B cell (primary cell): Measurements from ENCODE around the gene HOXA3. TPM values are rescaled to one million over a fixed set of nuclear protein-coding genes. Genes with fewer than 3 reads are reported as not detected.

Experiments used
- ATAC-seq: fragments of 200-7000 bp; cut with Tn5 transposase; one replicate; pipeline ENCODE4 v1.10.0; 2021; ENCODE audit warnings: low read depth, mild to moderate bottlenecking, moderate number of reproducible peaks, moderate library complexity
- CTCF ChIA-PET: fragments of 350-600 bp; sonication (Branson Sonifier 250); formaldehyde crosslinking; loops from one replicate; lab custom pipeline; 2021; ENCODE audit warnings: antibody characterized with exemption, inconsistent platforms; lab: Charles Lee
- POLR2A ChIA-PET: fragments of 350-600 bp; sonication (Branson Sonifier 250); formaldehyde crosslinking; loops from one replicate; lab custom pipeline; 2021; ENCODE audit warnings: antibody characterized with exemption; lab: Charles Lee
- DNase-seq: peaks from one replicate; pipeline ENCODE4 v3.0.0; 2013
- H2AFZ ChIP-seq: 2 replicates; pipeline ENCODE4 v1.6.1; 2012; ENCODE audit warnings: mild to moderate bottlenecking, low read depth, low read length; ENCODE audit not compliant: insufficient read depth, poor library complexity, severe bottlenecking
- H3K27ac ChIP-seq, 2 donors: 1 replicate in 1 of 2; 2 replicates in 1 of 2; pipeline ENCODE4 v1.5.1; 2012 to 2013; ENCODE audit warnings: low read length in 2 of 2, mild to moderate bottlenecking in 2 of 2, moderate library complexity in 1 of 2
- H3K27me3 ChIP-seq, 4 experiments: fragments of 200-600 bp in 1 of 4; sonication (generic) in 1 of 4; replicated peaks in 1 of 4; 1 replicate in 2 of 4; 2 replicates in 2 of 4; pipeline versions ENCODE4 v1.6.1 to v1.7.0; 2013 to 2016; ENCODE audit warnings: low read length in 3 of 4, mild to moderate bottlenecking in 2 of 4, mixed read lengths in 1 of 4, moderate library complexity in 1 of 4; ENCODE audit not compliant: insufficient read depth in 4 of 4, control insufficient read depth in 3 of 4; ENCODE audit errors: control extremely low read depth in 1 of 4
- H3K36me3 ChIP-seq, 2 experiments: replicated peaks in 1 of 2; 1 replicate in 1 of 2; 2 replicates in 1 of 2; pipeline versions ENCODE4 v1.6.1 to v1.7.1; 2013; ENCODE audit warnings: low read length in 1 of 2; ENCODE audit not compliant: insufficient read depth in 2 of 2, control insufficient read depth in 1 of 2; ENCODE audit errors: control extremely low read depth in 1 of 2, extremely low read depth in 1 of 2
- H3K4me1 ChIP-seq, 2 donors: fragments of 200-600 bp in 1 of 2; sonication (generic) in 1 of 2; 1 replicate in 1 of 2; 2 replicates in 1 of 2; pipeline versions ENCODE4 v1.5.1 to v1.6.1; 2013 to 2017; ENCODE audit warnings: low read length in 2 of 2; ENCODE audit not compliant: control insufficient read depth in 2 of 2, insufficient read depth in 2 of 2
- H3K4me2 ChIP-seq: replicated peaks from 2 replicates; pipeline ENCODE3; 2012; ENCODE audit warnings: mild to moderate bottlenecking, low read depth, low read length; ENCODE audit not compliant: poor library complexity, severe bottlenecking
- H3K4me3 ChIP-seq, 5 experiments: fragments of 200-600 bp in 1 of 5; sonication (generic) in 1 of 5; 1 replicate in 3 of 5; 2 replicates in 2 of 5; pipeline versions ENCODE4 v1.5.1 to v1.7.0; 2011 to 2016; ENCODE audit warnings: low read length in 4 of 5, mild to moderate bottlenecking in 4 of 5, low read depth in 2 of 5, control low read depth in 1 of 5, moderate library complexity in 1 of 5; ENCODE audit not compliant: insufficient read depth in 1 of 5; ENCODE audit errors: control extremely low read depth in 1 of 5, extremely low read depth in 1 of 5
- H3K79me2 ChIP-seq: fragments of 200-600 bp; sonication (generic); one replicate; pipeline ENCODE4 v1.6.0; 2016; ENCODE audit warnings: low read length; ENCODE audit not compliant: control insufficient read depth, insufficient read depth
- H3K9ac ChIP-seq: fragments of 200-600 bp; sonication (generic); 2 replicates; pipeline ENCODE4 v1.6.1; 2017; ENCODE audit warnings: mild to moderate bottlenecking, low read length, moderate library complexity
- H3K9me3 ChIP-seq, 3 donors: one replicate each; pipeline versions ENCODE4 v1.6.1 to v1.7.1; 2013; ENCODE audit warnings: low read length in 2 of 3; ENCODE audit not compliant: control insufficient read depth in 2 of 3, insufficient read depth in 1 of 3; ENCODE audit errors: control extremely low read depth in 1 of 3
- H4K20me1 ChIP-seq: 2 replicates; pipeline ENCODE4 v1.6.0; 2012; ENCODE audit warnings: mild to moderate bottlenecking, low read length; ENCODE audit not compliant: insufficient read depth, control insufficient read depth, poor library complexity, severe bottlenecking
- H3K27ac Mint-ChIP-seq: one replicate; pipeline ENCODE4 v1.8.0; 2021; ENCODE audit warnings: mixed read lengths
- H3K27me3 Mint-ChIP-seq: one replicate; pipeline ENCODE4 v1.8.0; 2021; ENCODE audit warnings: mixed read lengths
- H3K4me1 Mint-ChIP-seq: one replicate; pipeline ENCODE4 v1.8.0; 2021; ENCODE audit warnings: mixed read lengths
- H3K4me3 Mint-ChIP-seq: one replicate; pipeline ENCODE4 v1.8.0; 2021; ENCODE audit warnings: mixed read lengths
- H3K9me3 Mint-ChIP-seq: one replicate; pipeline ENCODE4 v1.8.0; 2022; ENCODE audit warnings: mixed read lengths; ENCODE audit not compliant: insufficient read depth
- EZH2 ChIP-seq: IDR thresholded peaks from 2 replicates; pipeline ENCODE4 v1.6.1; 2012; ENCODE audit warnings: borderline replicate concordance, low read depth, mild to moderate bottlenecking, moderate library complexity, low read length; ENCODE audit not compliant: insufficient read depth, poor library complexity, severe bottlenecking
- WGBS: methylation state at CpG from one replicate; pipeline ENCODE4 v1.1.5; 2013; ENCODE audit warnings: missing lambda C conversion rate; ENCODE audit not compliant: insufficient coverage; 5-methylcytosine and 5-hydroxymethylcytosine counted together
- intact Hi-C: fragments of 100-400 bp; cut with micrococcal nuclease; formaldehyde crosslinking; loops from one replicate; pipeline ENCODE4 v1.10.0; 2022
- polyA plus RNA-seq: library from polyadenylated mRNA; depleted of rRNA; stranded (reverse); fragments of >200 nt; gene quantifications from 2 replicates; pipeline ENCODE4 v1.2.3, GENCODE V29; 2012
- total RNA-seq, 2 donors: library from RNA; stranded (reverse); fragments of 120-200 nt in 1 of 2; gene quantifications; 1 replicate in 1 of 2; 2 replicates in 1 of 2; pipeline versions ENCODE4 v1.2.3 to v1.2.4, GENCODE V29; 2013 to 2022
- TF ChIP-seq, protein P1 (sequence below): fragments of 200-600 bp; IDR thresholded peaks from one replicate; pipeline ENCODE4 v1.8.0; 2022; ENCODE audit warnings: antibody characterized with exemption, mild to moderate bottlenecking

The HOXA3 gene
- total and polyA plus RNA-seq, 2 donors (not counting 1 experiment from before 2014, with no cell fraction given): 0.07 TPM; not detected in 1

DNA sequence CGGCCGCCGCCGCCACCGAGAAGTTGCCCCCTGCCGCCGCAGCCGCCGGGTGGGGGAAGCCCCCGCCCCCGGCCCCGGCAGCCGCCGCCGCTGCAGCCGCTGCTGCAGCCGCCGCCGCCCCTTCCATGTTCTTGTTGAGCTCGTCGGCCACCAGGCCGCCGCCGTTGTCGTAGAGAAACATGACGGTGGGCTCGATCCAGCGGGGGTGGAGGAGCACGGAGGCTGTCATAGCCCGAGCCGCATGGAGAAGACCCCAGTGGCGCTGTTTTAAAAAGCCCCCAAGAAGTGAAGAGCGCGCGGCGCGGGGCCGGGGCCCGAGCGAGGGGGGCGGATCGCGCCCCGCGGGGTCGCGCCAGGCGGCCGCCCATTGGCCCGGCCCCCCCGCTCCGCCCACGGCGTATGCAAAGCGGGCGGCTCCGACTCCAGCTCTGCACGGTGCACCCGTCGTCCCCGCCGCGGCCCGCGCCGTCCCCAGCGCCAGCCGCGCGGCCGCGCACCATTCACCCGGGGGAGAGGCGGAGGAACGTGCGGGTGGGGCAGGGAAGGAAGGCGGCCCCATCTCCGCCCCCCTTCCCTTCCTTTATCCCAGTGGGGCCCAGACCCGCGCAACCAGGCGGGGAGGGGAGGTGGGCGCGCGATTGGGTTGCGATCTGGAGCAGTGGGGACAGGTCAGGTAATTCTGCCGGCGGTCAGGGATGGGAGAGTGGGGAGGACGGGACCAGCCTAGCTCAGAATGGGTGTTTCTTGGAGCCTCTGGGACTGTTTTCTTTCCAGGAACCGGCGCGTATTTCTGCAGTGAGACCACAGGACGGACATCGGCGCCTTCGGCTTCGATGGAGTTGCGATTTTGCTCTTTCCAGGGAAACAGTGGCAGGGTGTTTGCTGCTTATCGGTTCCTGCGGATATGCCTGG is 47.7 kb upstream of the HOXA3 start, which contains the start of gene HOXA13:
TSS of gene HOXA13 (minus strand) at position 243 of the 912 bp plus-strand sequence. CDS start at position 229, 14 bp downstream.
- Histone ChIP-seq H3K27ac (no peak within 1 kb of the TSS), H3K27me3 (peaks cover 3 to 84% (median 83%) of the 10 kb centered on the region in 4 experiments), H3K4me1 (peaks cover 42 to 66% of the 10 kb centered on the region in 2 donors), H4K20me1 (no peaks in the 10 kb centered on the region), H3K4me3 (peak within 1 kb of the TSS in 4 of 5 experiments; percentile 13 to 48 (median 39)), H2AFZ (peak within 1 kb of the TSS; percentile 38), H3K4me2 (peak within 1 kb of the TSS; percentile 78), H3K79me2 (no peaks in the 10 kb centered on the region), H3K9me3 (peaks cover 0 to 50% (median 2%) of the 10 kb centered on the region in 3 donors), H3K36me3 (no peaks in the 10 kb centered on the region), H3K9ac (peak within 1 kb of the TSS; percentile 21)
- no peaks in the 10 kb centered on the region for H3K9me3 Mint-ChIP-seq
- ChIA-PET POLR2A (no interaction called here), CTCF (interaction anchor here (0.5 to 2.5 kb wide), 8 partner anchors 8 to 1307 kb away, joined by 3 to 11 read pairs (median 6); partner anchors contain the start of genes HOXA11 and HOXA6)
- intact Hi-C loops: loop anchor here (2.0 to 10.0 kb wide), 4 partner anchors 39 to 1212 kb away; partner anchors contain the start of genes CREB5 and EVX1
- peaks cover 80% of the 10 kb centered on the region for H3K27me3 Mint-ChIP-seq
- H3K4me3 Mint-ChIP-seq: peak within 1 kb of the TSS; percentile 91
- DNase-seq (peak; percentile 53), ATAC-seq (peak; percentile 73)
- TF ChIP-seq EZH2: peak; percentile 99
- TF ChIP-seq, protein P1, sequence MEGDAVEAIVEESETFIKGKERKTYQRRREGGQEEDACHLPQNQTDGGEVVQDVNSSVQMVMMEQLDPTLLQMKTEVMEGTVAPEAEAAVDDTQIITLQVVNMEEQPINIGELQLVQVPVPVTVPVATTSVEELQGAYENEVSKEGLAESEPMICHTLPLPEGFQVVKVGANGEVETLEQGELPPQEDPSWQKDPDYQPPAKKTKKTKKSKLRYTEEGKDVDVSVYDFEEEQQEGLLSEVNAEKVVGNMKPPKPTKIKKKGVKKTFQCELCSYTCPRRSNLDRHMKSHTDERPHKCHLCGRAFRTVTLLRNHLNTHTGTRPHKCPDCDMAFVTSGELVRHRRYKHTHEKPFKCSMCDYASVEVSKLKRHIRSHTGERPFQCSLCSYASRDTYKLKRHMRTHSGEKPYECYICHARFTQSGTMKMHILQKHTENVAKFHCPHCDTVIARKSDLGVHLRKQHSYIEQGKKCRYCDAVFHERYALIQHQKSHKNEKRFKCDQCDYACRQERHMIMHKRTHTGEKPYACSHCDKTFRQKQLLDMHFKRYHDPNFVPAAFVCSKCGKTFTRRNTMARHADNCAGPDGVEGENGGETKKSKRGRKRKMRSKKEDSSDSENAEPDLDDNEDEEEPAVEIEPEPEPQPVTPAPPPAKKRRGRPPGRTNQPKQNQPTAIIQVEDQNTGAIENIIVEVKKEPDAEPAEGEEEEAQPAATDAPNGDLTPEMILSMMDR: no peak
- H3K4me1 Mint-ChIP-seq: peaks cover 39% of the 10 kb centered on the region
- H3K27ac Mint-ChIP-seq: peak within 1 kb of the TSS; percentile 63
- WGBS: 3% methylated on average over 99 of the region's 99 CpGs
